ENCODE results near the gene IRGC. TPM values are rescaled to one million over a fixed set of nuclear protein-coding genes. Genes with fewer than 3 reads are reported as not detected.
A peak's percentile ranks its signal among the peaks of the same experiment; 100 is the strongest.

The IRGC gene
- total and polyA plus RNA-seq, 8 donors: not detected

GRCh38 chr19:43690890-43691289 lies 25.0 kb upstream of the IRGC start:
- WGBS, 5 donors: 86 to 96% (median 90%) methylated on average over 3 of the region's 3 CpGs
- Histone ChIP-seq H3K27ac (no peak overlapping the region), H3K4me3 (no peak overlapping the region), H3K36me3 (no peaks in the 10 kb centered on the region), H3K9me3 (peaks cover 5 to 32% (median 29%) of the 10 kb centered on the region in 4 donors), H3K4me1 (no peaks in the 10 kb centered on the region), H3K27me3 (no peaks in the 10 kb centered on the region)
- intact Hi-C loops (cut with DNase I; ENCODE audit: low total_unique reads): no loop called here
- no peak for TF ChIP-seq POLR2A (IDR thresholded peaks at IDR 0.05)
- no peak for TF ChIP-seq POLR2AphosphoS5 (IDR thresholded peaks at IDR 0.05)
- no peak for TF ChIP-seq CTCF (IDR thresholded peaks at IDR 0.05)
- no peak for TF ChIP-seq EP300 (IDR thresholded peaks at IDR 0.05)
- DNase-seq: no peak

- H3K36me3 ChIP-seq: no peaks in the 10 kb centered on the region
- H3K27ac ChIP-seq: no peak overlapping the region
- intact Hi-C loops (cut with DNase I; ENCODE audit: low total_unique reads): no loop called here
- H3K4me1 ChIP-seq: no peaks in the 10 kb centered on the region
- no peak overlapping the region for H3K4me3 ChIP-seq
- WGBS, 5 donors: 87 to 95% (median 91%) methylated on average over 5 of the region's 5 CpGs
- H3K9me3 ChIP-seq: peaks cover 5 to 39% (median 36%) of the 10 kb centered on the region in 4 donors
- TF ChIP-seq POLR2A (IDR thresholded peaks at IDR 0.05) (no peak), EP300 (IDR thresholded peaks at IDR 0.05) (no peak)
- no peaks in the 10 kb centered on the region for H3K27me3 ChIP-seq
- no peak for DNase-seq
These were observed 24.1 kb upstream of the IRGC start for GRCh38 chr19:43691755-43692154.

GRCh38 chr19:43692385-43692784 lies 23.5 kb upstream of the IRGC start:
- 66 to 81% (median 81%) methylated on average over 2 of the region's 2 CpGs for WGBS, 5 donors
- Histone ChIP-seq H3K36me3 (no peaks in the 10 kb centered on the region), H3K4me3 (no peak overlapping the region), H3K9me3 (peaks cover 5 to 39% (median 36%) of the 10 kb centered on the region in 4 donors), H3K27me3 (peaks cover 0 to 4% (median 0%) of the 10 kb centered on the region in 3 donors), H3K4me1 (no peaks in the 10 kb centered on the region), H3K27ac (peak overlapping the region in 1 of 5 donors; percentile 50)
- no peak for TF ChIP-seq EP300 (IDR thresholded peaks at IDR 0.05)
- no peak for TF ChIP-seq CTCF (IDR thresholded peaks at IDR 0.05)
- TF ChIP-seq POLR2AphosphoS5 (IDR thresholded peaks at IDR 0.05): no peak
- no peak for TF ChIP-seq POLR2A (IDR thresholded peaks at IDR 0.05)
- no peak for DNase-seq
- intact Hi-C loops (cut with DNase I; ENCODE audit: low total_unique reads): no loop called here

- Histone ChIP-seq H3K27me3 (peaks cover 0 to 9% (median 0%) of the 10 kb centered on the region in 3 donors), H3K36me3 (no peaks in the 10 kb centered on the region), H3K9me3 (peaks cover 5 to 39% (median 36%) of the 10 kb centered on the region in 4 donors), H3K4me3 (no peak overlapping the region), H3K4me1 (no peaks in the 10 kb centered on the region), H3K27ac (peak overlapping the region in 2 of 5 donors; percentile 50 to 51)
- intact Hi-C loops (cut with DNase I; ENCODE audit: low total_unique reads): no loop called here
- 72 to 78% (median 76%) methylated on average over 4 of the region's 4 CpGs for WGBS, 5 donors
- TF ChIP-seq POLR2AphosphoS5 (IDR thresholded peaks at IDR 0.05): no peak
- TF ChIP-seq CTCF (IDR thresholded peaks at IDR 0.05): no peak
- TF ChIP-seq EP300 (IDR thresholded peaks at IDR 0.05): no peak
- TF ChIP-seq POLR2A (IDR thresholded peaks at IDR 0.05): no peak
- DNase-seq: no peak
These were observed 23.0 kb upstream of the IRGC start for GRCh38 chr19:43692877-43693276.

GRCh38 chr19:43694553-43694952 lies 21.3 kb upstream of the IRGC start:
- DNase-seq: no peak
- intact Hi-C loops (cut with DNase I; ENCODE audit: low total_unique reads): no loop called here
- 61 to 74% (median 62%) methylated on average over 5 of the region's 5 CpGs for WGBS, 5 donors

More at GRCh38 chr19:43694553-43694952, 21.3 kb upstream of the IRGC start:
- Histone ChIP-seq H3K9me3 (peaks cover 5 to 39% (median 36%) of the 10 kb centered on the region in 4 donors), H3K4me1 (peaks cover 5 to 7% (median 6%) of the 10 kb centered on the region in 4 donors), H3K4me3 (no peak overlapping the region), H3K27me3 (peaks cover 0 to 20% (median 5%) of the 10 kb centered on the region in 3 donors), H3K36me3 (no peaks in the 10 kb centered on the region), H3K27ac (no peak overlapping the region)
- TF ChIP-seq EP300 (IDR thresholded peaks at IDR 0.05) (no peak), POLR2A (IDR thresholded peaks at IDR 0.05) (no peak), CTCF (IDR thresholded peaks at IDR 0.05) (no peak), POLR2AphosphoS5 (IDR thresholded peaks at IDR 0.05) (no peak)

Measured in stomach (tissue), 9 donors.